ENCODE results near the gene TRAF7.

TRAF7 gene

DNA sequence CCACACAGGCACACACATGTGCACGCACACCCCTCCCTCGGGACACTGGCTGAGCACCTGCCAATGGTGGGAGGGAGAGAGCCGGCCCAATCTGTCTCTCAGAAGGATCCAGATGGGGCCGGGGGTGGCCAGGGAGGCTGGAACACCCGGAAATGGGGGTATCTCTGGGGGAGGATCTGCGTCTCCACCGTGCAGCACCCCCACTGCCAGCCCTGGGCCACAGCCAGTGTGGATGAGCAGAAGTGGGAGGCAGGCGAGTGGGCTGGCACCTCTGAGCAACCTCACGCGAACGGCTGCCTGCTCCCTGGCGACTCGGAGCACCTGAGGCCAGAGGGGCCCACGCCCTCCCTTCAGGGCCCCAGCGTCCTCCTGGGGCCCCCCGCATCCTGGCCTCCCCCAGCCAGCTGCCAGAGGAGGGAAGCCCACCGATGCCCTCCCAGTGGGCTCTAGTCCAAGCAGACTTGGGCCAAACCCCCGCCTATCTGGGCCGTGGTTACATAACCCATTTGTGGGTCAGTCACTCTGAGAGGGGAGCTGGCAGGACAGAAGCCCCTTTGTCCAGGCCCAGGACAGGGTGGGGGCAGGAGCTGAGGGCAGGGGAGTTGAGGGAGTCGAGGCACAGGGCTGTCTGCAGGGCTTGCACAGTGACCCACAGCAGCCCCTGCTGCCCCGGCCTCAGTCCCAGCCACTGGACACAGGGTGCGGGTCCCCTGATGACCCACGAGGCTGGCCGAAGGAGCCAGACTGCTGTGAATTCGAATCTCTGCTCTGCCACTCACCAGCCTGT, 35.3 kb downstream of the TRAF7 start:
- no peak overlapping the region for H3K4me2 ChIP-seq (ENCODE audit: low read length)
- H3K9me3 ChIP-seq (ENCODE audit: control insufficient read depth, insufficient read depth, low read length) = no peaks in the 10 kb centered on the region
- H3K27me3 ChIP-seq (ENCODE audit: control insufficient read depth, low read length) = peaks cover 27% of the 10 kb centered on the region
- no peak overlapping the region for H3K27ac ChIP-seq (ENCODE audit: low read depth, low read length)
- no peaks in the 10 kb centered on the region for H3K79me2 ChIP-seq (ENCODE audit: control insufficient read depth, low read length)
- H3F3A ChIP-seq (ENCODE audit: control insufficient read depth, insufficient read depth) = no peaks in the 10 kb centered on the region
- H3K4me1 ChIP-seq (ENCODE audit: control insufficient read depth, low read length) = peaks cover 9% of the 10 kb centered on the region
- no peaks in the 10 kb centered on the region for H3K9me2 ChIP-seq (replicated peaks; ENCODE audit: control insufficient read depth, low read length)
- TF ChIP-seq, protein P1, sequence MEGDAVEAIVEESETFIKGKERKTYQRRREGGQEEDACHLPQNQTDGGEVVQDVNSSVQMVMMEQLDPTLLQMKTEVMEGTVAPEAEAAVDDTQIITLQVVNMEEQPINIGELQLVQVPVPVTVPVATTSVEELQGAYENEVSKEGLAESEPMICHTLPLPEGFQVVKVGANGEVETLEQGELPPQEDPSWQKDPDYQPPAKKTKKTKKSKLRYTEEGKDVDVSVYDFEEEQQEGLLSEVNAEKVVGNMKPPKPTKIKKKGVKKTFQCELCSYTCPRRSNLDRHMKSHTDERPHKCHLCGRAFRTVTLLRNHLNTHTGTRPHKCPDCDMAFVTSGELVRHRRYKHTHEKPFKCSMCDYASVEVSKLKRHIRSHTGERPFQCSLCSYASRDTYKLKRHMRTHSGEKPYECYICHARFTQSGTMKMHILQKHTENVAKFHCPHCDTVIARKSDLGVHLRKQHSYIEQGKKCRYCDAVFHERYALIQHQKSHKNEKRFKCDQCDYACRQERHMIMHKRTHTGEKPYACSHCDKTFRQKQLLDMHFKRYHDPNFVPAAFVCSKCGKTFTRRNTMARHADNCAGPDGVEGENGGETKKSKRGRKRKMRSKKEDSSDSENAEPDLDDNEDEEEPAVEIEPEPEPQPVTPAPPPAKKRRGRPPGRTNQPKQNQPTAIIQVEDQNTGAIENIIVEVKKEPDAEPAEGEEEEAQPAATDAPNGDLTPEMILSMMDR (IDR thresholded peaks at IDR 0.05; ENCODE audit: low read depth, low read length, poor library complexity, severe bottlenecking) = no peak
- TF ChIP-seq EZH2phosphoT487 (IDR thresholded peaks at IDR 0.05; ENCODE audit: borderline replicate concordance, low read length) = no peak
- peaks cover 5% of the 10 kb centered on the region; the same call in 1 of the 2 replicates for H4K20me1 ChIP-seq (ENCODE audit: control insufficient read depth, insufficient read depth, low read depth, low read length)
- no peaks in the 10 kb centered on the region for H3K36me3 ChIP-seq (ENCODE audit: control insufficient read depth, low read length)
- no peak overlapping the region for H3K4me3 ChIP-seq (ENCODE audit: low read length)

DNA sequence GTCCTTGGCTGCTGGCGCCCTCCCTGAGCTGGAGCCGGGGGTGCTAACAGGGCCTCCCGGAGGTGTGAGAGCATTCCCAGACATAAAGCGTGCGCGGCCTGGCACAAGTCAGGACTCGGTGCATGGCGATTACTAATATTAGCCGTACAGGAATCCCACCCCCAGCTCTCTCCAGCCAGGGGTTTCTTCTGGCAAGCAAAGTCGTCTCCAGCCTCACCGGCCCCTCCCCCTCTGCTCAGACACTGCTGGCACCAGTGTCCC, 35.8 kb downstream of the TRAF7 start:
- Histone ChIP-seq H4K20me1 (ENCODE audit: control insufficient read depth, insufficient read depth, low read depth, low read length) (peaks cover 5% of the 10 kb centered on the region; the same call in 1 of the 2 replicates), H3K27me3 (ENCODE audit: control insufficient read depth, low read length) (peaks cover 30% of the 10 kb centered on the region), H3F3A (ENCODE audit: control insufficient read depth, insufficient read depth) (no peaks in the 10 kb centered on the region), H3K27ac (ENCODE audit: low read depth, low read length) (no peak overlapping the region), H3K79me2 (ENCODE audit: control insufficient read depth, low read length) (no peaks in the 10 kb centered on the region), H3K4me1 (ENCODE audit: control insufficient read depth, low read length) (peaks cover 10% of the 10 kb centered on the region), H3K9me3 (ENCODE audit: control insufficient read depth, insufficient read depth, low read length) (no peaks in the 10 kb centered on the region), H3K4me3 (ENCODE audit: low read length) (no peak overlapping the region), H3K4me2 (ENCODE audit: low read length) (no peak overlapping the region), H3K36me3 (ENCODE audit: control insufficient read depth, low read length) (no peaks in the 10 kb centered on the region), H3K9me2 (replicated peaks; ENCODE audit: control insufficient read depth, low read length) (no peaks in the 10 kb centered on the region)
- TF ChIP-seq, protein P1 (IDR thresholded peaks at IDR 0.05; ENCODE audit: low read depth, low read length, poor library complexity, severe bottlenecking) = no peak
- TF ChIP-seq EZH2phosphoT487 (IDR thresholded peaks at IDR 0.05; ENCODE audit: borderline replicate concordance, low read length) = no peak

DNA sequence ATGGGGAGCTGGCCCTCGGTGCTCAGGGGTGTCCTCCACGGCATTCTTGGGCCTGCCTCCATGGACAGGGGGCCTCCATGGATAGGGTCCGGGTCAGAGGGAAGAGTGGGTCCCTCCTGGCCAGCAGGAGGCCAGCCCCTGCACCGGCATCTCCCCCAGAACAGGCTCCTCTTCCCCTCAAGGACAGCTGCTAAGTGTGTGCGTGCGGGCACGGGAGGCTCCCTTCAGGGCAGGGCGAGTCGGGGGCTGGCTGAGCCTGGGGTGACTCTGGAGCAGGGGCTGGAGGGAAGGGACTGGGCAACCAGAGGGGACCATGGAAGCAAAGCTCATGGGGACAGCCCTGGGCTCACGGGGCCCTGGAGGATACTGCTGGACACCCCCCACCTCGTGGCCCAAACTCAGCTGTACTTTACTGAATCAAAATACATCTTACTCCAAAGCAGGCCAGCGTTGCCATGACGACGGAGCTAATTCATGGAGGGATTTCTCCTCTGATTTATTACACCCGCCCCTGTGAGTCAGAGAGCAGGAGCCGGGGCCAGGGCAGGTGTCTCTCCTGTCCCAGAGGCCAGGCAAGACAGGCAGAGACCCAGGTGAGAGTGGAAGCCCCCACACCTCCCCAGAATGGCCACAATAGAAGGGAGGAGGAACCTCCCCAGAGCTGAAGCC, 38.7 kb downstream of the TRAF7 start:
- Histone ChIP-seq H3F3A (ENCODE audit: control insufficient read depth, insufficient read depth) (no peaks in the 10 kb centered on the region), H3K4me3 (ENCODE audit: low read length) (no peak overlapping the region), H3K4me2 (ENCODE audit: low read length) (no peak overlapping the region), H3K27me3 (ENCODE audit: control insufficient read depth, low read length) (peaks cover 53% of the 10 kb centered on the region), H3K9me2 (replicated peaks; ENCODE audit: control insufficient read depth, low read length) (no peaks in the 10 kb centered on the region), H4K20me1 (ENCODE audit: control insufficient read depth, insufficient read depth, low read depth, low read length) (peaks cover 5% of the 10 kb centered on the region; the same call in 1 of the 2 replicates), H3K27ac (ENCODE audit: low read depth, low read length) (no peak overlapping the region), H3K79me2 (ENCODE audit: control insufficient read depth, low read length) (no peaks in the 10 kb centered on the region), H3K9me3 (ENCODE audit: control insufficient read depth, insufficient read depth, low read length) (no peaks in the 10 kb centered on the region), H3K36me3 (ENCODE audit: control insufficient read depth, low read length) (no peaks in the 10 kb centered on the region), H3K4me1 (ENCODE audit: control insufficient read depth, low read length) (peaks cover 10% of the 10 kb centered on the region)
- TF ChIP-seq, protein P1 (IDR thresholded peaks at IDR 0.05; ENCODE audit: low read depth, low read length, poor library complexity, severe bottlenecking) = no peak
- no peak for TF ChIP-seq EZH2phosphoT487 (IDR thresholded peaks at IDR 0.05; ENCODE audit: borderline replicate concordance, low read length)
